Stimulated activated CD8-positive, alpha-beta memory T cell treated with anti-CD3 and anti-CD28 coated beads, Interleukin-7, amount 100 ng/mL, for 4 hours (primary cell): ENCODE data around the gene LRRC4B.

ENCODE experiments used
- DNase-seq, 2 donors: peaks; one replicate each; pipeline ENCODE4 v3.0.0-alpha.2; 2020; ENCODE audit warnings: low read depth in 2 of 2

Gene LRRC4B

DNA sequence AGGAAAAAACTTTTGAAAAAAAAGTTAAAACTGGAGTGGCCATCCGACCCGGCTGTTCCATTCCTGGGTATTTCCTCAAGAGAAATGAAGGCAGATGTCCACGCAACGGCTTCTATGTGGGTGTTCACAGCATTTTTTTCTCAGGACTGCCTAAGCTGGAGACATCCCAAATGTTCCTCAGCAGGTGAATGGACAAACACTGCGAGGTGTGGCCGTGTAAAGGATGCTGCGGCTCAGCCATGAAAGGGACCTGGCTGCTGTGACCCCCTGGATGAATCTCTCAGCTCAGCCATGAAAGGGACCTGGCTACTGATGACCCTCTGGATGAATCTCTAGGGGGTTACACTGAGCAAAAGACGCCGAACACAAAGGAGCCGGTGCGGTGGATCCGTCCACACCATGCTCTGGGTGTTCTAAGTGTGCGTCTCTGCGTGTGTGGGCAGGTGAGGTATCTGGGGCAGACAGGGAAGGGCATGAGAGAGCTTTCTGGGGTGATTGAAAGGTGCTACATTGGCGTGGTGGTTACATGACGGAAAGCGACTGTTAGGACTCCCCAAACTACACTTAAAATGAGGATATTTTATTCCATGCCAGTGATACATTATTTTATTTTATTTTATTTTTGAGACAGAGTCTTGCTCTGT lies 47.3 kb downstream of the LRRC4B start:
- DNase-seq, result no peak

DNA sequence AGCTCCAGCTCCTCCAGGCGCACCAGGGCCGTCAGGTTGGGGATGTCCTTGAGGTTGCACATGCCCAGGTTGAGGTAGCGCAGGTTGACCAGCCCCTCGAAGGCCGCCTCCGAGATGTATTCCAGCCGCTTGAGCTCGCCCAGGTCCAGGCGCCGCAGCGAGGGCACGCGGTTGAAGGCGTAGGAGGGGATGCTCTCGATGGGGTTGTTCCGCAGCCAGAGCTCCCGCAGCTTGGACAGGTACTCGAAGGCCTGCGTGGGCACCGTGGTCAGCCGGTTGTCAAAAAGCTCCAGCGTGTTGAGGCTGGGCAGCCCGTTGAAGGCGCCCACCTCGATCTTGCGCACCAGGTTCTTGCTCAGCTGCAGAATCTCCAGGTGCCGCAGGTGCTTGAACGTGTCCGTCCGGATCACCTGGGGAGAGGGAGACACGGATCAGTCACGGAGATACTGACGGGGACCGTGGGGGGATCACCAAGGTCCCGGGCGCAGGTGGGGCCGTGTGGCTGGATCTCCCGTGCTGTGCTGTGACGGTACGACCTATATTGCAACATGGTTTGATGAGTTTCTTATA lies 49.1 kb downstream of the LRRC4B start:
- no peak for DNase-seq

DNA sequence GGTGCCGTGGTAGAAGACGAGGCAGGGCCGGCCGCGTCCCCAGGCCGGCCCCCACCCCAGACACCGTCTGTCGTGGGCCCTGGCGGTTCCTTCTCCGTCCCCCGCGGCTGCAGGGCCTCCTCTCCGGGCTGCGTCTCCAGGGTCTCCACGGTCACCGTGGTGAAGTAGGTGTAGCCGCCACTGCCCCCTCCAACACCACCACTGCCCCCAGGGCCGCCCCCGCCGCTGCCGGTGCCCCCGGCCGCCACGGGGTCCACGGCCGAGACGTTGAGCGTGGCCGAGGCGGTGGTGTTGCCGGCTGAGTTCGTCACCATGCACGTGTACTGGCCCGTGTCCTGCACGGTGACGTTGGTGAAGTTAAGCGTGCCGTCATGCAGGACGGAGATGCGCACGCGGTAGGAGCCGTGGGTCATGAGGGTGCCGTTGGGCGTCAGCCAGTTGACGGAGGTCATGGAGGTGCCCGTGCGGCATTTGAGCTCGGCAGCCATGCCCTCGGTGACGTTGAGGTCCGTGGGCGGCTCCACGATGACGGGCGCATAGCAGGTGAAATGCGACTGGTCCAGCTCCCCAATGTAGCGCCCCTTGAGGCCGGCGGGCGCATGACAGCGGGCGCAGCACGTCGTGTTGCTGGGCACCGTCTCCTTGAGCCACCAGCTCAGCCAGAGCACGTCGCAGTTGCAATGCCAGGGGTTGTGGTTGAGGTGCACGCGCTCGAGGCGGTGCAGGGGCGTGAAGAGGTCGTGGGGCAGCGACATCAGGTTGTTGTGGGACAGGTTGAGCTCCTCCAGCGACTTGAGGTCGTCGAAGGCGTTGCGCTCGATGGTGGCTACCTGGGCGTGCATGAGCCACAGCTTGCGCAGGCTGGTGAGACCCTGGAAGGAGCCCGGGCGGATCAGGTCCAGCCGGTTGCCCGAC lies 49.9 kb downstream of the LRRC4B start:
- DNase-seq, result no peak

DNA sequence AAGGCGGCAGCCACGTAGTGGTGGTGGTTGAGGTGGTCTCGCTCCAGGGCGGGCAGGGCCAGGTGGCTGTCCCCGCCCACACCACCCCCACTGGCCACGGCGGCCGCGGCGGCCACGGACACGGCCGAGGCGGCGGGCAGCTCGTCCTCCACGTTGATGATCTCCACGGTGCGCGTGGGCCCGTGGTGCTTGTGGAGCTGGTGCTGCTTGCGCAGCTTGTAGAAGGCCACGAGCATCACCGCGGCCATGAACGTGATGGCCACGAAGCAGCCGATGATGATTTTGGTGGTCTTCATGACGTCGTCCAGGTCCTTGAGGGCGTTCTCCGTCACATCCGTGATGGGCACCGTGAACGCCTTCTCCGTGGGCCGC lies 50.5 kb downstream of the LRRC4B start:
- no peak for DNase-seq

DNA sequence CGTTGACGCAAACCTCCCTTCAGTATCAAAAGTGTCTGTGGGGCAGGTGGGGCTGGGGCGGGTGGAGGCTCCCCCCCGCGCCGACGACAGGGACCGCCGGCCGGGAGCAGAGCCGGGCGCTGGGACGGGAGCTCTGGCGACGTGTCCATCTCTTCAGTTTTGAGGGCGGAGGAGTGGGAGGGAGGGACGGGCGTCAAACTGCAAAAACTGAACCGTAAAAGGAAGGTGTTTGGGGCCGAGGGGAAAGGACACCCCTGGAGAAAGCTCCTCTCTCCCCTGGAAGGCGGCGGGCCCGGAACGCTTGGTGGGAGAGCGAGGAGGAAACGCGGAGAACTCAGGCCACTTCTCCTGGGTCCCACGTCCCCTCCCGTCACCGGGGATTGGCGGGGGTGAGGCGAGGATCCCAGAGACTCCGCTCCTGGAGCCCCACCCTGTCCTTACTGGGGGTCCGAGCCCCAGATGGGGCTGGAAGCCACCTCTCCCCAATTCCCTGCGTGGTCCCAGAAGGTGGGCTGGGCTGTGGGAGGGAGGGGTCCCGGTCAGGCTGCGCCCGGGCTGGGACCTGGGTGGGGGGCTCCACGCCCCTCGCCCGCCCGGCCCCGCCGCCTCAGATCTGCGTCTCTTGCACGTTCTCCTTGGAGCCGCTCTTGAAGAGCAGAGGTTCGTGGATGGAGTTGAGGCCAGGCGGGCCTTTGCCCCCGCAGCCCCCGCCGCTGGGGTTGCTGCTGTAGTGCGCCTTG lies 51.1 kb downstream of the LRRC4B start:
- DNase-seq, result no peak

DNA sequence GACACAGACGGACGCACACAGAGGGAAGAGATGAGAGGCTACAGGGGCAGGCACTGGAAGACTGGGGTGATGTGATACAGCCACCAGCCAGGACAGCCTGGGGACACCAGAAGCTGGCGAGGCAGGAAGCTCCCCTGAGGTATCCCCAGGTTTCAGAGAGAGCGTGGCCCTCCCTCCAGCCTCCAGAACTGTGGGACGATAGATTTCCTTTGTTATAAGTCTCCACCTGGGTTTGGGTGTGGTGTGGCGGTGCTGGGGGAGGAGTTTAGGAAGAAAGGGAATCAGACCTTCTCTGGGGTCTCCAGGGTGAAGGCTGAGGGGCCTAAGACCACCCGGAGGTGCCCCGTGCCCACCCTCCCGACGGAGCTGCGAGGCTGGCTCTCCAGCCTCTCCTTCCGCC lies 51.8 kb downstream of the LRRC4B start:
- no peak for DNase-seq

DNA sequence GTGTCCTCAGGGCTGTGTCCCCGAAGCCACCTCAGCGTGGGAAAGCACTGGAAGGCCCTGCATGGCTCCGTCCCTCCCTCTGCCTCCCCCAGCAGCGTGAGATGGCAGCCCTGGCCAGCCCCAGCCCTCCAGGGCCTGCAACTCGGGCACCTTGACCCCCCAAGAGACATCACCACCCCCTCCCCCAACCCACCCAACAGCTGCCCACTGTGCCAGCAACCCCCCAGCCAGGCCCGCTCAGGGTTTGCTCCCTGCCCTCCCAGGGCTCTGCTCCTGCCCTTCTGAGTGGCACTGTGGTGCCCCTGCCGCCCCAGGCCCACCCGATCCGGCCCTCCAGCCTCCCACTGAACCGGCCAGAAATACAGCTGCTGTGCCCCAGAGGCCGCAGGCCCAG lies 53.1 kb downstream of the LRRC4B start:
- no peak for DNase-seq

DNA sequence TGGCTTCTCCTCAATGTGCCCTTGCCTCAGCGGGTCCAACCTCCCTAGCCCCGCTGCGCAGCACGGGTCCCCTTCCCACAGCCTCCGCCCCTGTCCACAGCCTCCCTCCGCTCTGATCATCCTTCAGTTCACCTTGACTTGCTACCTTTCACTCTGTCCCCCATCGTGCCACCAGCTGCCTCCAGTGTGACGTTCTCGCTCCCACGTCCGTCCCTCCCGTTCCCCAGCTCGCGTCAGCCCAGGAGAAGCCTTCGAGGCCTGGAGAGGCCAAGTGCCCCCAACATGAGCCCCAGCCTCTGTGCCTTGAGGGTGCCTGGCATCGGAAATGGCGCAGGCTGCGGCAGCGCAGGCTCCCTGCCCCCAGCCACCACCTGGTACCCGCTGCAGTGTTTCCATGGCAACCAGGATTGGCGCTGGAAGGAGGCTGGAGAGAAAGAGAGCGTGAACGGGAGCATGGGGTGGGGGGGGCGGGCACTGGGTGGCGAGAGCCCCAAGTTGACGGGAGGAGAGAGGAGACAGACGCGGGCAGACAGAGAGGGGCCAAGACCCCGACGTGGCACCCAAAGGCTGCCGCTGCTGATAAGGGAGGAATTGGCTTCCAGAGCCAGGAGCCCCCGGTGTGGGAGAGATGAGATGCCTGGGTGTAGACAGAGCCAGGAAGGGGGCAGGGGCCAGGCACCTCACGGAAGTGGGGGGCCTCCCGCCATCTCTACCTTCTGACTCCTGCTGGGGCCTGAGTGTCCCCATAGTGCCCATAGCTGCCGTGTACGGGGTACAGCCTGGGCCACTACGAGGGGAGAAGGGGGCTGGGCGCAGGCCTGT lies 53.7 kb downstream of the LRRC4B start:
- DNase-seq, result no peak

DNA sequence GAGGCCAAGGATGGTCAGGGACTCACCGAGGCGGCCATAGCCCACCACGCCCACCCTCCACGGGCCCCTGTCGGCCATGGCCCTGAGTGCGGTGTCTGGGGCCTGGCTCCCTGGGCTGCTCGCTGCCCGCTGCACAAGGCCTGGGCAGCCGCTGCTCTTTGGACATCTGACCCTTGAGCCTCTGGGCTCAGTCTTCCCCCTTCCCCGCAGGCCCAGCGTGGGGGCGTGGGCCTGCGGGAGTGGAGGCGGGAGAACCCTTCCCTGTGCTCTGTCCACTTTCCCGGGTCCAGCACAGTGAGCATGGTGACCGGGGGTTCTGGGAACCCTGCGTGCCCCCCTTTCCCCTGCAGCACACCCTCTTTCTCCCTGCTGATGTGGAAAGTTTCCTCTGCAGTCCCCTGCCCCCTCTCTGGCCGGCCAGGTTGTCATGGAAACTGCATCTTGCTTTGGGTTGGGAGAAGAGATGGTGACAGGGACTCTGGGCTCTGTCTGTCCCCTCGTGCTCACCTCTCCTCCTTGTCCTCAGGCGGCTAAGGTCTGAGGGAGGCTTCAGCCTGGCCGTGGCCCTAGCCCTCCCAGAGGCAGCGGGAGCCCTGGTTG lies 54.4 kb downstream of the LRRC4B start, which contains the start of gene ASPDH:
Gene ASPDH, minus strand, starts transcription at position 168 of the 600 bp plus-strand sequence. Its CDS starts 90 bp downstream, at position 78.
- no peak for DNase-seq

DNA sequence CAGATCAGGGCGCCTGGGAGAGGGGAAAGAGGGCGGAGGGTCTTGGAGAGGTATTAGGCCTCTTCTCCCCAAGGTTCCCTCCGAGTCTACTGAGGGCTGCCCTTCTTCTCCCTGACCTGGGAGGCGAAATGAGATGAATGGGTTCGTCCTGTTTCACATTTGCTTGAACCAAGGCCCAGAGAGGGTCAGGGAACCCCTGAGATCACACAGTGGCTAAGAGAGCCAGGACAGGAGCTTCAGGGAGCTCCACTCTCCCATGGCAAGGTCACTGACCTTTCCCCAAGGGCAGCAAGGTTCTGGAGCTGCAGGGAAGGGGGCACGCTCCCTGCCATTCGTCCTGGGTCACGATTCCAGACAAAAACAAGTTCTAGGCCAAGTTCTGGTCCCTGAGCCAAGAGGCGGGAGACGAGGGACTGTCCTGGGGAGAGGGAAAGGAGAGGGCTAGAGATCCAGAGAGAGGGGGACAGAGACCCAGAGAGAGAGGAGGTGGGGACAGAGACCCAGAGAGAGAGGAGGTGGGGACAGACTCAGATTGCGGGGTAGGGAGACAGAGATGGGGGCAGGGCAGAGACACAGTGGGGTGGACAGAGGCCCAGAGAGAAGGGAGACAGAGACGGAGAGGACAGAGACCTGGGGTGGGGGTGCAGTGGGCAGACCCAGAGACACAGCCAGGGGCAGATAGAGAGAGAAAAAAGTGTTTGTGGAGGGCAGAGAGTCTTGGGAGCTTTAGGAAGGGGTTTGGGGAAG lies 55.1 kb downstream of the LRRC4B start:
- DNase-seq, result no peak

DNA sequence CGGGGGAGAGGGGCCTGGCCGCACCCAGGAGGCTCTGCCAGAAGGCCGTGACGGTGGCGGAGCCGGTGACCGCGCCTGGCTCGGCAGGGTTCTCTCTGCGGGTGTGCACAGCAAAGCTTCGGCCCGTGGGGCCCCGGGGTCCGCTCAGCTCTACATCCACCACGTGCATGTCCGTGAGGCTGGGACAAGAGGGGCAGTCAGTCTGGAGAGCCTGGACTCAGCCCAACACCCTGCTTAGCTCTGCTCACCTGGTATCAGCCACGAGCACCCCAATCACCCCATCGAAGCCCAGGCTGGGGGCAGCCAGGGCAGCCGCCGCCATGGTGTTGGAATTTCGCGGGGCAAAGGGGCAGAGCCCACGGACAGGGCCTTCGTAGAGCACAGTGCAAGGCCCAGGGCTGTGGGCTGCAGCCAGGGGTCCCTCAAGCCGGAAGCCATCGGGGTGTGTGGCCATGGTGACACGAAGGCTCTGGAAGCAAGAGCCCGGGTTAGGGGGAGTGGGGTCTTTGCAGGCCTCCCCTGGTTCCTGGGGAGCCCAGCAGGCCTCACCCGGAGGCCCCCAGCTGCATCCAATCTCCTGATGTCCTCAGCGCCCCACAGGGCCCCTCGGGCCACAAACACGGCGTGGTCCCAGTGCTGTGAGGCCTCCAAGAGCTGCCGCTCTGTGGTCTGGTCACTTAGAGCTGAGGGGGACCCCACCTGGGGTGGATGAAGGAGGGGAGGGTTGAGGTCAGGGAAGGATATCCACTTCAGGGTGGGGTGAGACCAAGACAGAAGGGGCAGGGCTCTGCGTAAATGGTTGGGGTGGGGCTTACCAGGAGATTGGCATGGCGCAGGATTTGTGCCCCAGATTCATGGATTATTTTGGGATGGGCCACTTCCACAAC lies 55.9 kb downstream of the LRRC4B start:
- DNase-seq, result no peak

DNA sequence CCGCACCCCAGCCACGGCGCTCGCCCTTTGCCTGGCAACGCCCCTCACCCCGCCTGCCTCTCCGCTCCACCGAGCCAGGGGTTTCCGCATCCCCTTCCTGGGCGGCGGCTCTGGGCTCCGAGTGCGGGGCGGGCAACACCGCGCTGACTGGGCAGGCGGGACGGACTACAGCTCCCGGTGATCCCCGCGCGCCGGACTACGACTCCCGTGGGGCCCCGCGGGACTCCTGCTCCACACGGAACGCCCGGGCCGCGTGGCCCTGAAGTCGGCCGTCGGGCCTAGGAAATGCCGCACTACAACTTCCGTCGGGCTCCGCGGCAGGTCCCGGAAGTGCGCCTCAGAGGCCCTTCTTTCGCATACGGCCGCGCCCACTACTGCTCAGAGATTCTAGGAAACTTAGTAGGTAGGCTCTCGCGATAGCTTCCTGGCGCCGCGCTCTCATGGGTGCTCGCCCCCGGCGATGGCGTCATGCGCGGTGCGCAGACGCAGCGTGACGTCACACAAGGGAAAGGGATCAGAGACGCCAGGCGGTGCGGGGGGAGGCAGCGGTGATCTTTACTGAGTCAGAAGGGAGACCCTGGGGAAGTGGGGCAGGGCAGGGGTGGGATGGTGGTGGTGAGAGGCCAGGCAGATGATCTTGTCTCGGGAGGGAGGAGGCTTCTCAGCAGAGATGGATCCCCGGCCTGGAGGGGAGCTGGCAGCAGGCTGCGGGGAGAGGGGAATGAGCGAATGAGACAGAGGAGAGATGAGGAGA lies 57.0 kb downstream of the LRRC4B start, which contains the start of gene JOSD2:
Gene JOSD2, minus strand, starts transcription at position 123 of the 754 bp plus-strand sequence. CDS start 760 bp downstream, outside the sequence.
- DNase-seq, result peak; percentile 97 to 98

DNA sequence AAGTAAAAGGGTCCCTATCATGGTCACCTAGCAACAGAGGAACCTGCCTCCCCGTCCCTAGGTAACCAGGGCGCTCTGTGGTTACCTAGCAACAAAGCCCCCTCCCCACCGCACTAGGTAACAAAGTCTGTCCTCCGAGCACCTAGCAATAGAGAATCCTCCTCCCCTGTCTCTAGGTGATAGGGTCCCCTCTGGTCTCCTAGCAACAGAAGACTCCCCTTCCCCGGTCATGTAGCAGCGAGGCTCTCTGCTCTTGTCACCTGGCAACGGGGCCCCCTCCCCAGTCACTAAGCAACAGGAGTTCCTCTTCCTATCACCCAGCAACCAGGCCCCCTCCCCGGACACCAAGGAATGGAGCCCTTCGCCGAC lies 57.6 kb downstream of the LRRC4B start:
- DNase-seq, result no peak

DNA sequence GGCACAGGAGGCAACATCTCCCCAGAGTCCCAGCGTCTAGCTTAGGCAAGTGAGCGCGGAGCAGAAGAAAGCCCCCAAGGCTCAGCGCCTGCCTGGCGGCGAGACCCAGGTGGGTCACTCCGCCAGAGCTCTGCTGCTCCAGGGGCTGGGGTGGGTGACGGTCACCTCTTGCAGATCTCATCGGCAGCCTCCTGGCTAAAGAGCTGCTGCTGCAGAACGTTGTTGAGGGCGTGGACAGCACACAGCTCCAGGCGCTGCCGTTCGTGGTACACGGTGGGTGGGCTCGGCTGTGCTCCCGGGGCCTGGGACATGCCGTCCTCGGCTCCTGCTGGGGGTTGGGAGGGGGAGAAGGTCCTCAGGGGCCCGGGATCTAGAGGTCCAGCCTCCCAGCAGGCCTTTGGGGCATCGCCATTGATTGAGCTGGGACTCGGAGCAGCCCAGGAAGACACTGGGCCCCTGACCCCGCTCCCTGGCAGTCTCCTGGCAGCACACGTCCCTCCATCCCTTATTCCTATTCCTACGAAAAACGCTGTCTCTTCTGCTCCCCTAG lies 58.0 kb downstream of the LRRC4B start:
- no peak for DNase-seq

DNA sequence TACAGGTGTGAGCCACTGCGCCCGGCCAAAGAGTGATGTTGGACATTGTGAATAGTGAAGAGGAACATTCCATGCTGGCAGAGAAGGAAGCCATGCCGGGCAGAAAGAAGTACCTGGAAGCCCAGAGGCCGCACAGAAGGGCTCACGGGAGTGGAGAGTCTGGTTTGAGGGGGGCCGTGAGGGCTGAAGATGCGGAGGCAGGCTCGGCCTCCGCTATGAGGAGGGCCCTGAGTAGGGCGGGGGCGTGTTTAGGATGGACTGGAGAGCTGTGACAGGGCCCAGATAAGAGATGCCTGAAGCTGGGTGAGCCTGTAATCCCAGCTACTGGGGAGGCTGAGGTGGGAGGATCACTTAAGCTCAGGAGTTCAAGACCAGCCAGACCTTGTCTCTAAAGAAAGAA lies 58.9 kb downstream of the LRRC4B start:
- no peak for DNase-seq

DNA sequence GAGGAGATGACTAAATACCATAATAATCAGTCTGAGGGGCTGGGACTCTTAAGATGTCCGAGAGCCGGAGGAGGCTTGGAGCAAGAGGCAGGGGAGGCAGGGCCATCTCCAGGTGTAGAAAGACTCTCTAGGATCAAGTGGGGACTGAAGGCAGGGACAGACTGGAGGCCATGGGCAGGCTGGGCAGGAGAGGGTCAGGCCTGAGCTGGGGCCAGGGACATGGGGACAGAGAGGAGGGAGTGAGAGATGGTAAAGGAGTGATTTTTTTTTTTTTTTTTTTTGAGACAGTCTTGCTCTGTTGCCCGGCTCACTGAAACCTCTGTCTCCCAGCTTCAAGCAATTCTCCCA lies 59.4 kb downstream of the LRRC4B start:
- no peak for DNase-seq

DNA sequence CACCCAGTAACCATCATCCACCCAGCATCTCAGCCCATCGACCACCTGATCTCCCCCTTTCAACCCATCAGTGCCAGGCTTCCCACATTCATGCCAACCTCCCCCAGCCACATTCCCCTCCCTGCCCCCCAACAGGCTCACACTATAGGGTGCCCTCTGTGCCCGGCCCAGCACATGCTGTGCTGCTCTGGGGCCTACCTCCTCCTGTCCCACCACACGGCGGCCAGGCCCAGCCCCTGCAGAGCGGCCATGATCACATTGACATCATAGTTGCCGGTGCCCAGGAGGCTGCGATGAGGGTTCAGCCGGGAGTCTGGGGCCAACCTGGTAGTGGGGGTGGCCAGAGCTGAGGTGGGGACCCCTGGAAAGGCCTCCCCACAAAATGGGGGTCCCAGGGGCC lies 60.9 kb downstream of the LRRC4B start:
- no peak for DNase-seq

DNA sequence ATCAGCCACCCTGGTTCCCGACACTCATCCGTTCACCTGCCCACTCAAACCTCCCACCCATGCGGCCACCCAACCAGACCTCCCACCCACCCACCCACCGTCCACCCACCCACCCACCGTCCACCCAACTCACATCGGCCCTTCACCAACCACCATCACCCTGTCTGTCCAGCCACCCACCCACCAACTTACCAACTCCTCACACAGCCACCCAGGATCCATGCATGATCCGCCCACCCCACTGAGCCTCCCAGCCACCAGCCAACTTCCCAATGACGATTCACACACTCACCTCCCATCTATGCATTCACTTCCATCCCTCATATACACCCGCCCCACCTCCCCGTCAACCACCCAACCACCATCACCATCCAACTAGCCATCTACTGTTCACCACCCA lies 61.5 kb downstream of the LRRC4B start:
- DNase-seq, result no peak
